GM19324 (cell line): Measurements from ENCODE around the gene CCDC188.

Source experiments
- ATAC-seq: cut with Tn5 transposase; IDR thresholded peaks from one replicate; pipeline ENCODE4 v1.9.1; 2021; ENCODE audit warnings: mild to moderate bottlenecking, moderate library complexity; ENCODE audit not compliant: unreplicated experiment, low FRiP score

Gene CCDC188

DNA sequence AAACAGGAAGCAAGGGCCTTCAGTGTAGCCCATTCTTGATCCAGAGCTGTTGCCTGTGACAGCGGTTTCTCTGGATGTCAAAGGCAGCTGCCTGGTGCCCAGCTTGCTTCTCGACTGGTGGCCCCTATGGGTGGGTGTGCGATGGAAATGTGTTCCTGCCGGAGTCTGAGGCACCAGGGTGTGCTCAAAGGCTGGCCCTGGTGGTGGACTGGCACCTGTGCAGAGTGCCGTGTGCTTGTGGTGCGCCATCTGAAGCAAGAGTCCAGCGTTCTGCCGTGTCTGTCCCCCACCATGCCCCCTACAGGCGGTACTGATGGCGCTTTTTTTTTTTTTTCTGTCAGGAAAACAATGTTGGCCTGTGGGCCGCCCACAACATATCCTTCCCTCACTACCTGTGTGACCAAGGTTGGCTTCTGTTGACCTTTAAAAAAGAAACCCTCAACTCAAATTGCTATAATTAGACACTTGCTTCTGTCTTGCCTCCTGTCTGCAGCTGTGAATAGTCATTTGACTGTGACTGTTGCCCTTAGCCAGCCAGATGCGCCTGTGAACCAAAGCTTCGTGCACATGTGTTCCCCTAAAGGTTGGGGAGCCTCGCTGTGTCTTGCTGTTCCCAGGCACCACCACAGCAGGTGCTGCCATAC, 39.7 kb downstream of the CCDC188 start:
- ATAC-seq: no peak

DNA sequence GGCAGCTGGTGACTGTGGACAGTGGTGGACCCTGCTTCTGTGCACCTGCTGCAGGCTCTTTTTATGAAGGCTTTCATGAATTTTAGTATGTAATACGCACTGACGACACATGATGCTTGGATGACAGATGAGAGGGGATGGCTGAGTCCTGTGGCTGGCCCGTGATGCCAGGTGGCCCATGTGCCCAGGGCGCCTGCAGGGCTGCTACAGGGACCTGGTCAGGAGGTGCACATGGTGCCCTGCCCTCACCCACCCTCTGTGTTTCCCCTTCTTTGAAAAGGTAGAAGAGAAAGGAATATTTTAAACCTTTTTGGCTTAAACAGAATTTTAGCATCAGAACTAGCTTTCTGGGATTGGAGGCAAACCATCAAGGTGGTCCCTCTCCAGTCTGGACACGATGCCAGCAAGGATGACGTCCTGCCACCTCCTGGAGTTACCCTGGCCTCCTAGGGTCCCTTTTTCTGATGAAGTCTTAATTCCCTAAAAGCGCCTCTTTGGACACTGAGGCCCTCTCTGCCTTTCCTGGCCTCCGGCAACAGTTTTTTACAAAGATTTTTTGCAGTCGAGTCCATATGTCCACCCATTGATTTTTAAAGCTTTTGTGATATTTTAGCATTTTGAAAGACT, 40.4 kb downstream of the CCDC188 start:
- no peak for ATAC-seq

DNA sequence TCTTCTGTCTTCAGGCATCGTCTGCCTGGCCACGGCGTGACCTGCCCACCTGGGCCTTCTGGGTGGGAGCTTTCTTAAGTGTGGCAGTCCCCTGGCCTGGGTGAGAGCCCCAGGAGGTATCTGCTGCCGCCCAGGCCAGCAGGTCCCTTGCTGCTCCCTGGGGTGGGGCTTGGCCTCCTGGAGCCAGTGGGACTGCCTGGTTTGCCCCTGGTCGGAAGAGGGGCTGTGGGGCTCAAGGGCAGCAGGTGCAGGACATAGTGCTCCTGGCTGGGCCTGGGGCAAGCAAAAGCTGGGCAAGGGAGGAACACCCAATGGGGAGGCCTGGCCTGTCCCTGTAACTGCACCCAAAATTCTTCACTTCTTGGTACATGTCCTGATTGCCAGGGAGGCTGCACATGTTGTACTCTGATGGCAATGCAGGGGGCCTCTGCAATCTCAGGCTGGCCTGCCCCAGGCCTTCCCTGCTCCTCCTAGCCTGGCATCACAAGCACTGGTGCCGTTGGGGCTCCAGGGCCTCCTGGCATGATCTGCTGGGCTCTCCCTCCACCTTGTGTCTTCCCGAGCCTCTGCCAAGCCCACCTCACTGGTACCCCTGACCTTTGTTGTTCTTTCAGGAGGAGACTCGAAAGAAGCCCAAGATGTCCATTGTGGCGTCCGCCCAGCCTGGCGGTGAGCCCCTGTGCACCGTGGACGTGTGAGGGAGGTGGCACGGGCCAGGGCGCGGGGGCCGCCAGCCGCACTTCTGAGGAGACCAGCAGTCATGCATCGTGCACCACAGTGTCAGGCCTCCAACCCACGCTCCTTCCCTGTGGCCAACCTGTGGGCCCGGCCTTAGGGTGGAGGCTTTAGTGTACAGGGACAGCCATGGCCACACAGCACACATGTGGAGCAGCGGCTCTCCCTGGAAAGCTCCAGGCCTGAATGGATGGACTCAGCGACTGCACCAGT, 41.2 kb downstream of the CCDC188 start:
- no peak for ATAC-seq

DNA sequence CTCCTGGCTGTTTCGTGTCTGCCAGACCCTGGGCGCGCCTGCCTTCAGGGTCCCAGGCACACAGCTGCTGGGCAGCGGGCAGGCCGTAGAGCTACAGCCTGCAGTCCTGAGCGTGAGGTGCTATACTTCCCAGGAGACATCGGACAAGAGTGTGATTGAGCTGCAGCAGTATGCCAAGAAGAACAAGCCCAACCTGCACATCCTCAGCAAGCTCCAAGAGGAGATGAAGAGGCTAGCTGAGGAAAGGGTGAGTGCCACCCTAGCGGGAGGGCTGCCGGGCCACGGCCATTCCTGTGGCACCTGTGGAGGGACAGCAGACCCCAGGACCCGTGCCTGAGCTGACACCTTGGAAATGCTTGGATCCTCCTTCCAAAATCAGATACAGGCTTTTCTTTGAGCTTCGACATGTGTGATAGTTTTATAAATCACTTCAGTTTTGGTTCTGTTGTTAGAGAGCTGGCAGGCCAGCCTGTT, 42.1 kb downstream of the CCDC188 start:
- no peak for ATAC-seq

DNA sequence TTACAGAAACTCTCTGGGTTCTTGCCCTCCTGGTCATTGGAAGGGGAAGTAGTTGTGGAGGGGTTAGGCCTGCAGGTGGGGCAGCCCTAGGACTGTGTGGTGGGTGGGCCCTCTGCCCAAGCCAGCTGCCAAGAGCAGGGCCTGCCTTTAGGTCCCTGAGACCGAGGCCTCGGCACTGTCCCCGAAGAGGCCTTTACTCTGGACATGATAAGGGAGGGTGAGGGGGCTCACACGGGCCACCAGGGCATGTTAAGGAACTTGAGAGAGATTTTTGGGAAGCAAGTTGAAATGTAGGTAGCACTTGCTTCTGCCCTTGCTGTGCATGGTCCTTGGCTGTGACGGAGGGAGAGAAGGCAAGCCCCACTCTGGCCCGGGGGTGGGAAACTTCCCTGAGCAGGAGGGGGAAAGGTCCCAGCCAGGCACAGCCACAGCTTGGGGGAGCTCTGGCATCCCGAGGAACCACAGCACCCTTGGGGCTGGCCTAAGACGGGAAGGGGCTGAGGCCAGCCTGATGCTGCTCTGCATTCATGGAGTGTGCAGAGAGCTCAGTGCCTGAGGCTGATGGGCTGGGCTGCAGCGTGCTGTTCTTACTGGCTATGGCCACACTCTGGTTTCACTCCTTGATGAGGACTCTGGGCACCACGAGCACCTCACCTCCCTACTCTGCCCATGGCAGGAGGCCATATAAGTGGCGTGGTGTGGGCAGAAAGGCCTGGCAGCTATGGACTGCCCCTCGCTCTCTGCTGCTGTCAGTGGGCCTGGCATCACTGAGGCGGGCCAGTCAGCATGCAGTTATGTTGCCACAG, 42.7 kb downstream of the CCDC188 start:
- ATAC-seq: no peak

GRCh38 chr22:20107471-20107901, 43.4 kb downstream of the CCDC188 start:
- no peak for ATAC-seq

- ATAC-seq: no peak
Observed at GRCh38 chr22:20106849-20107237, 44.0 kb downstream of the CCDC188 start.

DNA sequence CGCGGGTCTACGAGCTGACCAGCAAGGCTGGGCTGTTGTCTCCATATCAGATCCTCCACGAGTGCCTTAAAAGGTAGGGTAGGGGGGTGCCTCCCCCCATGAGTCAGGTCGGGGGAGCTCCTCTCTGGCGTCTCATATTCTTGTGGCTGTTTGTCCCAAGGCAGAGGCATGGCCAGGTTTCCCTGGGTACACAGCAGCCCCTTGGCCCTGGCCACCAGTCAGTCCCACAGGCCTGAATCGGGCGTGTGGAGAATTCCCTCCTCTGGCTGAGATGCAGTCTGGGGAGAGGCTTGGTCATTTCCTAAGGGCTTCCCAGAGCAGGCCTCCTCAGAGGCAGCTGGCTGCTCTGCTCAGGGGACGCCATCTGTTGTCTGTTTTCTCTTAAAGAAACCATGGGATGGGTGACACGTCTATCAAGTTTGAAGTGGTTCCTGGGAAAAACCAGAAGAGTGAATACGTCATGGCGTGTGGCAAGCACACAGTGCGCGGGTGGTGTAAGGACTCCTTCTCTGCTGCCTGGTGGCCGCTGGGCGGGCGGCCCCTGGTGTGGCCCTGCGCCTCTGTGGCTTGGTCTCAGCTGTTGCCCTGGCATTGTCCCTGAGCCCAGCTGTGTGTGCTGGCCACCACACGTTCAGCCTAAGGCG, 44.5 kb downstream of the CCDC188 start:
- ATAC-seq: no peak

DNA sequence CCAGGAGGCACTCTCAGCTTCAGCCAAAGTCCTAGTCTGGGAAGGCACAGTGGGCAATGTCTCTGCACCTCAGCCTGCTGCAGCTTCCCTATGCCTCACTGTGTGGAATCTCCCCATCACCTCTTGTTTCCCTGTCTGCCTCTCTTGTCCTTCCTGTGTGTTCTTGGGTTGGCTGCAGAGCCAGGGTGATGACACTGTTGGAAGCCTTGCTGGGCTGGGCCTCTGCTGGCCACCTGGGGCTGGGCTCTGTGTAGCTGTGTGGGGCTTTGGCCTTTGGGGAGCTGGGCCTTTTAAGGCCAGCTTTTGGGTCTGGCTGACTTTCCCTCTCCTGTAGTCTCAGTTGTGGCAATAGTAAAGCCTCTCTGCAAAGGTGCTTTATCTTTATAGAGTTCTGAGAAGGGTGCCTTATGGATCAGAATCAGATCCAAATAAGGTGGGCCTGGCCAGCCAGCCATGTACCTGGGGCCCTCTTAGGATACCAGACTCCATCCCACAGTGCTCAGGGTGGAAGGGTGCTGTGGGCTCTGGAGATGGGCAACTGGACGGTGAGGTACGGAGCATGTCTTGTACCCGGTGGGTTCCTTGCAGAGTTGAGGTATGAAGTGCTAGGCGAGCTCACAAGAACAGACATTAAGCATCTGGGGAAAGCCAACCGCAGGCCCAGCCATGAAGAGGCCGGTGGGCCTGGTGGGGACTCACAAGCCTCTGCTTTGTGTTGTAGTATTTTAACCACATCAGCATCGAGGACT, 45.2 kb downstream of the CCDC188 start:
- ATAC-seq: no peak

DNA sequence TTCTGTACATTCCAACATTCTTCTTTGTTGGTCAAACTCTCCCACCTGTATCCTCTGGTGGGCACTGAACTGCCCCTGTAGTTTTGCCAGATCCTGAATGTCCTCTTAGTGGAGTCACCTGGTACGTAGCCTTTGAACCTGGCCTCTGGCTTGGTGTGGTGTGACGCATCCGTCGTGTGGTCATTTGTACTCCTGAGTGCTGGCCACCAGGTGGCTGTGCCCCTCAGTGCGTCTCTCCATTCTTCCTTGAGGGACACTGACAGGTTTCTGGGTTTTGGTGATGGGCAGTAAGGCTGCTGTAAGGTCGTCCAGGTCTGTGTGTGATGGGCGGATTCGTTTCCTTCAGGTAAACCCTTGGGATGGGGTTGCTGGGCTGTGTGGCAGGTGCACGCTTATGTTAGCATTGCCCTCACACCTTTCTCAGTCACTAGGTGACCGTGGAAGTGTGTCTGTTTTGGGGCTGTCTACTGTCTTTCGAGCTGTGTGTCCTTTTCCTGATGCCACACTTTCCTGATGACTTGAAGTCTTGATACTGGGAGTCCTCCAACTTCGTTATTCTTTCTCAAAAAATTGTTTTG, 48.6 kb downstream of the CCDC188 start:
- no peak for ATAC-seq

DNA sequence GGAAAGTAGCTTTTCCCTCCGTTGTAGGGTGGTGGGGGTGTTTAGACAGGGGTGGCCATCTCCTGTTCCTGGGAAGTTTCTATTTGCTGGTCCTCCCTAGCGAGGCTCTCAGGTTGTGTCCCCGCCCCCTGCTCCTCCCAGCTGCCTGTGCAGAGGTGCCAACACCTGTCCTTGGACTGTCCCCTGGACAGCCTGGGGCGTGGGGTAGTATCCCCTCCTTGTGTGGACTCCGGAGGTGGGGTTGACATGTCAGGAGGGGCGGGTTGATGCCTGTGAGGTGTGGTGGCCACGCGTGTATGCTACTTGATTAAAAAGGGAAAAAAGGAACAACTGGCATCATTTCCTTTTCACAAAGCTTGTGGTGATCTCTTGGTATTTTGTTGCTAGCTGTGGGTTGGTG, 49.2 kb downstream of the CCDC188 start:
- no peak for ATAC-seq

DNA sequence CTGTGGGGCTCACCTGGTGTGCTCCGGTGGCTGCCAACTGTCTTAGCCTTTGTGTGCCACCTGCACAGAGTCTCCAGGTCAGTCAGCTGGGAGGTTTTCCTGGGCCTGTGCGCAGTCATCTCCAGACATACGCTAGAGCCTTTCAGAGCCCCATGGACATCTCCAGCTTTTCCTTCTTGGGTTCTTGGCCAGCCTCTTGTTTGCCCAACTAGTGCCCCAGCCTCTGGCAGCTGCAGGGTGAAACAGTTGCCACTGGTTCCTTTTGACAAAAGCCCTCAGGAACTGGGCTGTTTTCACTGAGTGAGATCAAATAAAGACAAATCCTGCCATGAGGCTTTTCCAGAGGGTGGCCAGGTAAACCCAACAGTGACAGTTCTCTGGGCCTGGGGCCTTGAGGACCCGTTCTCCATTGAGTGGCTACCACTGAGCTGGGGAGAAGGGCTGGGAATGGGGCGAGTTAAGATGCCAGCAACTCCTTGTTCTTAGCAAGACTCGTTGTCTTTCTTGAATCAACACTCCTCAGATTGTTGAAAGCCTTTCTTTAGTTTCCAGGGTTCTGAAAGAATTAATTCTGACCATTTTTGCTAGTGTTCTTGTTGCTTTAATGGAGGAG, 51.6 kb downstream of the CCDC188 start:
- no peak for ATAC-seq
